Adrenal gland (tissue), 5 donors: ENCODE results near the gene ANXA2R.
A peak's percentile ranks its signal among the peaks of the same experiment; 100 is the strongest.

Source experiments
- CTCF ChIP-seq, 6 experiments: fragments of 450-650 bp in 4 of 6; fragments of 200-600 bp in 2 of 6; sonication (generic) in 1 of 6; IDR thresholded peaks; 1 replicate in 5 of 6; 2 replicates in 1 of 6; pipeline versions ENCODE4 v1.5.1 to v1.8.0; 2016 to 2021; ENCODE audit warnings: antibody characterized with exemption in 6 of 6, mild to moderate bottlenecking in 2 of 6, moderate library complexity in 1 of 6
- POLR2A ChIP-seq, 2 donors: fragments of 450-650 bp; IDR thresholded peaks; one replicate each; pipeline ENCODE4 v1.6.1; 2017; ENCODE audit warnings: antibody characterized with exemption in 2 of 2, mild to moderate bottlenecking in 2 of 2, moderate library complexity in 1 of 2
- donor health status: DM: no; HTN: no; CAD: no.

GRCh38 chr5:43007246-43007910, 32.7 kb downstream of the ANXA2R start:
- peak in 3 of 6 experiments; percentile 8 to 22 (median 9) for TF ChIP-seq CTCF (IDR thresholded peaks at IDR 0.05)
- TF ChIP-seq POLR2A (IDR thresholded peaks at IDR 0.05): peak in 1 of 2 donors; percentile 40
